Measurements from ENCODE around the gene CUL5. TPM values are rescaled to one million over a fixed set of nuclear protein-coding genes. Genes with fewer than 3 reads are reported as not detected.
"Not testable (repeated sequence)": the region's sequence is repeated elsewhere in the genome, so short reads cannot be mapped to it uniquely, and the experiment has no call there.

The CUL5 gene
- polyA plus RNA-seq, 4 donors, result 37.9 to 49.4 (median 47.5) TPM

DNA sequence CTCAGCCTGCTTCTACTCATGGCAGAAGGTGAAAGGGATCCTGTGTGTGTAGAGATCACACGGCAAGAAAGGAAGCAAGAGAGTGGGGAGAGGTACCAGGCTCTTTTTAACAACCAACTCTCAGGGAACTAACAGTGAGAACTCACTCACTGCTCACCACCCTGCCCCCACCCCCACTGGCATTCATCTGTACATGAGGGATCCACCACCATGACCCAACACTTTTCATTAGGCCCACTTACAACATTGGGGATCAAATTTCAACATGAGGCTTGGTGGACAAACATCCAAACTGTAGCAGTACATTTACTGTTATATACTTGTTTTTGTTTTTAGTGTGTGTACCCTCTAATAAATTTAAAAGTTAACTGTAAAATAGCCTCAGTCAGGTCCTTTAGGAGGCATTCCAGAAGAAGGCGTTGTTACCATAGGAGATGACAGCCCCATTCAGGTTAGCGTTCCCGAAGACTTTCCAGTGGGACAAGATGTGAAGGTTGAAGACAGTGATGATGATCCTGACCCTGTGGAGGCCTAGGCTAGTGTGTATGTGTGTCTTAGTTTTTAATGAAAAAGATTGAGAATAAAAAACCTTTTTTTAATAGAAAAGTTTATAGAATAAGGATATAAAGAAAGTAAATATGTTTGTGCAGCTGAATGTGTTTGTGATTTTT is 11.3 kb downstream of the CUL5 start:
- DNase-seq (ENCODE audit: low read depth in 4 of 4, low spot score in 3 of 4), result no peak

DNA sequence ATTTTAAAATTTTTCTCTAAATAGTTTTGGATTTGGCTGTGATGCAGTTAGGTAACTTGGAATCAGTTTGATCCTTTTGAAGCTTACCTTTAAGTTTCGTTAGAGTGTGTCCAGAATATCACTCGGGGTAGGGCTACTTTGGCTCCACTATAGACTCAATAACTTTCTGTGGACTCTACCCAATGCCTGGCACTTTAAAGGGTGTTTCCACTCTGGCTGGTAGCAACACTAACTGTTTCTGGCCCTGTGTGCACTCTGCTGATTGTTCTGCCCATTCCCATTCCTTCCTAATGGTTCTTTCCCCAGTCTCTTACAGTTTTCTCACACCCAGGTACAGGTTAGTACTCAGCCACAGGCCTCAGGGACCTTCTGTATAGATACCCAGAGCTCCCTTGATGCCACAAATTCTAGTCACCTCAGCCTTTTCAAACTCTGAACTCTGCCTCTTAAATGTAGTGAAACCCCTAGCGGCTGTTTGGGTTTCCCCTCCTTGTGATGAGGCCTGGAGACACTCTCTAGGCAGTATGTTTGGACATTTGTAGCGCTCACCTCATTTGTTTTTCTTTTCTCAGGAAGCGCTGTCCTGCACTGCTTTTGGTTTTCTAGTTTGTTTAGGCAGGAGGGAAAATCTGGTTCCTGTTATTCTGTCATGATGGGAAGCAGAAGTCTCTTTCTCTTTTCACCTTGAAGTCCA is 16.8 kb downstream of the CUL5 start:
- DNase-seq (ENCODE audit: low read depth in 4 of 4, low spot score in 3 of 4), result no peak

- no peak for DNase-seq (ENCODE audit: low read depth in 4 of 4, low spot score in 3 of 4)
Measured at GRCh38 chr11:108027057-108027456, 18.4 kb downstream of the CUL5 start.

DNA sequence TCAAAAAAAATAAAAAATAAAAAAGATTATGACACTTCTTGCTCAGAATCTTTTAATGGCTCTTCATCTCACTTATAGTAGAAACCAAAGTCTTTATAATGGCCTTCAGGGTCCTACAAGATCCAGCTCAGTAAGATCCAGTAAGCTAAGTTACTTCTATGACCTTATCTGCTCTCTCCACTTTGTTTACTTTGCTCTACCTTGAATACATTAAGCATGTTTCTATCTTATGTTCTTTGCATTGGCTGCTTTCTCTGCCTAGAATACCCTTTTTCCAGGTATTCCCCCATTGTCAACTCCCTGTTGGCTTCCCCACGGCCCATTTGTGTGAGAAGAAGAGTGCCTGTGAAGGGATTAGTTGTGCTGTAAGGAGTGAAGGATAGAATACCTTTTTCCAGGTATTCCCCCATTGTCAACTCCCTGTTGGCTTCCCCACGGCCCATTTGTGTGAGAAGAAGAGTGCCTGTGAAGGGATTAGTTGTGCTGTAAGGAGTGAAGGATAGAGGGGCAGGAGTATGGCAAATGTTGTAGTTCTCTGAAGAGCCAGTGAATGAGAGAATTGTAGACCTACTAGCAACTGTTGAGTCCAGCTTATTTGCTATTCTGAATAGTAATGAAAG is 20.2 kb downstream of the CUL5 start:
- not testable (repeated sequence) for DNase-seq (ENCODE audit: low read depth in 4 of 4, low spot score in 3 of 4)

GRCh38 chr11:108031604-108032003 is 22.9 kb downstream of the CUL5 start:
- not testable (repeated sequence) for DNase-seq (ENCODE audit: low read depth in 4 of 4, low spot score in 3 of 4)

GRCh38 chr11:108032800-108033199 is 24.1 kb downstream of the CUL5 start:
- DNase-seq (ENCODE audit: low read depth in 4 of 4, low spot score in 3 of 4), result no peak

DNA sequence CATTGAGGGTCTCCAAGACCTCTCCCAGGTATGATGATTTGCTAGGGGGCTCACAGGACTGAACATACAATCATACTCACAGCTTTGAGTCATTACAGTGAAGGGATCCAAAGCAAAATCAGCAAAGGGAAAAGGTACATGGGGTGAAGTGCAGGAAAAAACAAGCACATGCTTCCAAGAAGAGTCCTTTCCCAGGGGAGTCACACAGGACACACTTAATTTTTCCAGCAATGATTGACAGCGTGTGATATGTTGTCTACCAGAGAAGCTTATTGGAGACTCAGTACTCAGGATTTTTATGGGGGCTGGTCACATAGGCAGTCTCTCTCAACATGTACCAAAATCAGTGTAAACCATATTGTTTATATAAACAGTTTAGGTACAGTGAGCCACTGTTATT is 25.3 kb downstream of the CUL5 start:
- no peak for DNase-seq (ENCODE audit: low read depth in 4 of 4, low spot score in 3 of 4)

DNA sequence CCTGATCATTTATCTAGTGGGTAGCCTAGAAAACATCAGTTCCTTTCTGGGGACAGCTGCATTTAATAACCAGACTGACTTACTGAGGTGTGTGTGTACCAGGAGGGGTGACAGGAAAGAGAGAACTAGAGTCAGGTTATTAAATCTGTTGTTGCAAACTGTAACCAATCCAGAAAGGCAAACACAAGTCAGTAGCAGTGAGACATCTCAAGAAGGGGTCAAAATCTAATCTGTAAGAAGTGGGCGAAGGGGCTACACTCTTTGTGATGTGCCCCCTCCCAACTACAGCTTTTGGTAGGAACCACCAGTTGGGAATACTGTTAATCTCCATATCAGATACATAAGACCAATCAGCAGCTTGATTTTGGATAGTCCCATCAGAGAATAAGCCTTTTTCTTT is 26.3 kb downstream of the CUL5 start:
- DNase-seq (ENCODE audit: low read depth in 4 of 4, low spot score in 3 of 4), result no peak

DNA sequence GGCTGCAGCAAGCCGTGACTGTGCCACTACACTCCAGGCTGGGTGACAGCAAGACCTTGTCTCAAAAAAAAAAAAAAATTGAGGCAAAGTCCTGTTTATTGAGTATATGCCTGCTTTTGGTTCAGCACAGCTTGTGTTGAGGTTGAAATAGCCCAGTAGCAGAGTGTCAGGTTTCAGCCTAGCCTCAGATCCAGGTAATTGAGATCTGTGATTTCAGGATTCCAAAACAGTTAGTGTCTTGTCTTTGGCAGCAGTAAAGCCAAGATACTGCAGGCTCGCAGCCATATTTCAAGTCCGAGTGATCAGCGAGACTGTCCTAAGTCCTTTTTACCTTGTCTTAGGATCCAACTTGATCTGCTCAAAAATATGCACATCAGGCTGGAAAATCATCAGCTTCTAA is 27.0 kb downstream of the CUL5 start:
- DNase-seq (ENCODE audit: low read depth in 4 of 4, low spot score in 3 of 4), result no peak

GRCh38 chr11:108037211-108037610 is 28.5 kb downstream of the CUL5 start:
- DNase-seq (ENCODE audit: low read depth in 4 of 4, low spot score in 3 of 4), result no peak

DNA sequence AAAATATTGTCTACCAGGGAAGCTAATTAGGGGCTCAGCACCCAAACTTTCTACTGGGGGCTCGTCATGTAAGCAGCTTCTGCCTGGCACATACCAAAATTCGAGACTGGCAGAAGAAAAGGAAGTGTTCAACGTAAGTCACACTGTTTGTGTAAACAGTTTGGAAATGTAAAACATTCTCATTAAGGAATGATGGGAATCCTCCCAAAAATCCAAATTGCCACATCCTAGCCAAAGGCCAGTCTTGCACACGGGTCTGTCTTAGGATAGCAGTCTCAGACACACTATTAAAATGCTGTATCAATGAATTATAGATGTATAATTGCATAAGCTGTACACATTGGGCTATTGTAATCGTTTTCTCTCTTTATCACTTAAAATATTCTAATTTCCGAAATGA is 28.9 kb downstream of the CUL5 start:
- DNase-seq (ENCODE audit: low read depth in 4 of 4, low spot score in 3 of 4), result no peak

- no peak for DNase-seq (ENCODE audit: low read depth in 4 of 4, low spot score in 3 of 4)
Measured at GRCh38 chr11:108048269-108048668, 39.6 kb downstream of the CUL5 start.

GRCh38 chr11:108062336-108062735 is 53.6 kb downstream of the CUL5 start:
- no peak for DNase-seq (ENCODE audit: low read depth in 4 of 4, low spot score in 3 of 4)

DNA sequence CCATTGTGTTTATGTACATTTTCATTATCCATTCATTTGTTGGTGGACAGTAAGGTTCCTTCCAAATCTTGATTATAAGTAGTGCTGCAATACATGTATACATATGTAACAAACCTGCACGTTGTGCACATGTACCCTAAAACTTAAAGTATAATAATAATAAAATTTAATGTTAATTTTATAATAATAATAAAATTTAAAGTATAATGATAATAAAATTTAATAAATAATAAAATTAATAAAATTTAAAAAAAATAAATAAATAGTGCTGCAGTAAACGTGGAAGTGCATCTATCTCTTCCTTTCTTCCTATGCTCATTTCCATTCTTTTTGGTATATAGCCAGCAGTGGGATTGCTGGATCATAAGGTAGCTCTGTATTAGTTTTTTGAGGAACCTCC is 54.7 kb downstream of the CUL5 start:
- no peak for DNase-seq (ENCODE audit: low read depth in 4 of 4, low spot score in 3 of 4)

- no peak for DNase-seq (ENCODE audit: low read depth in 4 of 4, low spot score in 3 of 4)
Measured at GRCh38 chr11:108069947-108070346, 61.2 kb downstream of the CUL5 start.

DNA sequence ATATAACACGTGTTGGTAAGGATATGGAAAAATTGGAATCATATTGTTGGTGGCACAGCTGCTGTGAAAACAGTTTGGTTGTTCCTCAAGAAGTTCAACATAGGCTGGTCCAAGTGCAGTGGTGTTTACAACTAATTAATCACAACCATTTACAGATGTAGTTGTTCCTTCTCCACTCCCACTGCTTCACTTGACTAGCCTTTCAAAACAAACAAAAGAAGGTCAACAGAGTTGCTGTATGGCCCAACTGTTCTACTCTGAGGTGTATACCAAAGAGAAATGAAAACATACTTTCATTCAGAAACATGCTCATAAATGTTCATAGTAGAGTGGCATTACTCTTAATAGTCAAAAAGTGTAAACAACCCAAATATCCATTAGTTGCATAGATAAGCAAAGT is 76.1 kb downstream of the CUL5 start:
- peak in 2 of 4 donors; percentile 1 to 13 for DNase-seq (ENCODE audit: low read depth in 4 of 4, low spot score in 3 of 4)

- DNase-seq (ENCODE audit: low read depth in 4 of 4, low spot score in 3 of 4), result no peak
Measured at GRCh38 chr11:108085672-108086071, 77.0 kb downstream of the CUL5 start.

DNA sequence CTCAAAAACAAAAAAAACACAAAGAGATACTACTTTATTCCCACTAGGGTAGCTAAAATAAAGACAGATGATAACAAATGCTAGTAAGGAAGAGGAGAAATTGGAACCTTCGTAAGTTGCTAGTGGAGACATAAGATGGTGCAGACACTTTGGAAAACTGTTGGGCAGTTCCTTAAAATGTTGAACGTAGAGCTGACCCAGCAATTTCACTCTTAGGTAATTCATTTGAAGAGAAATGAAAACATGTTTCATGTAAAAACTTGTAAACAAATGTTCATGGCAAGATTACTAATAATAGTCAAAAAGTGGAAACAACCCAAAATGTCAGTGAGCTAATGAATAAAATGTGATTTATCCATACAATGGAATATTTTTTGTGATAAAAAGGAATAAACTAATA is 83.4 kb downstream of the CUL5 start:
- DNase-seq (ENCODE audit: low read depth in 4 of 4, low spot score in 3 of 4), result no peak

DNA sequence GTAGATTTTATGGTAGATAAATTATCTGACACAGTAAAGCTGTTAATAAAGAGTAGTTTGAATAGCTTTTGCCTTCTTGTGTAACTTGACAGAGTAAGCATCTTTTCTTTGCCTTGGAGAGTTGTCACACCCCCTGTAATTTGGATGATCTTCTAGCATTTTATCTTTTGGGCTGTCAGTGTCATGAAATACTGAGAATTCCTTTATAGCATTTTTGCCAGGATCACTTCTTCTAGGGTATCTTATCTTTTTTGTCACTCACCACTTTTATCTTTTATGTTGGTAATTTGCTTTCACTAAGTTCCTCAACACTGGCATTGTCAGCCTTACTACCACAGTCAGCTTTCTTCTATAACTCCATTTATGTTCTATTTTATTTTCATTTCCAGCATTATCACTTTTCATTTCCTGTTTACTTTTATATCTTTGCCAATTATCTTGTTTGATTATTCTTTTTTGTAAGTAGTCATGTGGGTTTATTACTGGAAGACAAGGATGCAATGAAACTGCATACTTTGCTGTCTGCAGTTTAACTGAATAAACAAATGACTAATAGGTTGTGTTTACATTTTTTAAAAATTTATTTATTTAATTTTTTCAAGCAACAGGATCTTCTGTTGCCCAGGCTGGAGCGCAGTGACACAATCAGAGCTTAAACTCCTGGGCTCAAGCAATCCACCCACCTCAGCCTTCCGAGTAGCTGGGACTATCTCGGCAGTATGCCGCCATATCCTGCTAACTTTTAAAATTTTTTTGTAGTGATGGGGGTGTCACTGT is 84.6 kb downstream of the CUL5 start:
- DNase-seq (ENCODE audit: low read depth in 4 of 4, low spot score in 3 of 4), result no peak

DNA sequence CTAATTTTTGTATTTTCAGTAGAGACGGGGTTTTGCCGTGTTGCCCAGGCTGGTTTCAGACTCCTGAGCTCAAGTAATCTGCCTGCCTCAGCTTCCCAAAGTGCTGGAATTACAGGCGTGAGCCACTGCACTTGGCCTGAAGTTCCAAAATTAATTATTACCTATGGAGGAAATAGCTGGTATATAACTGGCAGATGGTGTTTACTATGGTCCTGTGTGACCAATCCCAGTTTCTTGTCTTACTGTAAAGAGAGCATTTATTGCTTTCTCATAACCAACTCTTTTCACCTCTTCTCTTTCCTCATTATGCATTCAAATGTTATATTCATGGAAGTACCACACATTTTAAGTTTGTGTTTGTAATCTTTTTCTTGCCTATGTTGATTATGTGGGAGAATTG is 88.5 kb downstream of the CUL5 start:
- no peak for DNase-seq (ENCODE audit: low read depth in 4 of 4, low spot score in 3 of 4)

GRCh38 chr11:108101090-108101775 is 92.5 kb downstream of the CUL5 start:
- no peak for DNase-seq (ENCODE audit: low read depth in 4 of 4, low spot score in 3 of 4)

Measured in right renal pelvis (tissue), 4 donors.